22Rv1 (cell line): ENCODE data around the gene DCAF11.
"Not testable (repeated sequence)": the region's sequence is repeated elsewhere in the genome, so short reads cannot be mapped to it uniquely, and the experiment has no call there.

Experiments
- H3K27ac ChIP-seq: fragments of 450-650 bp; 2 replicates; pipeline ENCODE4 v1.5.1; 2017
- CTCF ChIP-seq: fragments of 450-650 bp; IDR thresholded peaks from 2 replicates; pipeline ENCODE4 v1.5.1; 2017; ENCODE audit warnings: mild to moderate bottlenecking
- ZFX ChIP-seq: fragments of 450-650 bp; IDR thresholded peaks from 2 replicates; pipeline ENCODE4 v1.6.1; 2017; ENCODE audit warnings: antibody characterized with exemption, borderline replicate concordance

The DCAF11 gene

GRCh38 chr14:24100197-24100981, 14.2 kb upstream of the DCAF11 start:
- no peak overlapping the region for H3K27ac ChIP-seq
- TF ChIP-seq ZFX: no peak
- TF ChIP-seq CTCF: no peak

- no peak overlapping the region for H3K27ac ChIP-seq
Observed at GRCh38 chr14:24100982-24101494, 13.5 kb upstream of the DCAF11 start.

GRCh38 chr14:24102357-24103048, 12.1 kb upstream of the DCAF11 start:
- H3K27ac ChIP-seq: no peak overlapping the region
- TF ChIP-seq ZFX: no peak
- TF ChIP-seq CTCF: no peak

More at GRCh38 chr14:24100982-24101494, 13.5 kb upstream of the DCAF11 start:
- no peak for TF ChIP-seq ZFX
- TF ChIP-seq CTCF: no peak

- H3K27ac ChIP-seq: no peak overlapping the region
- TF ChIP-seq ZFX (no peak), CTCF (no peak)
Observed at GRCh38 chr14:24103451-24103850, 11.1 kb upstream of the DCAF11 start.

- not testable (repeated sequence) for H3K27ac ChIP-seq
Observed at GRCh38 chr14:24105609-24106239, 8.9 kb upstream of the DCAF11 start.

GRCh38 chr14:24106672-24107271, 7.8 kb upstream of the DCAF11 start:
- TF ChIP-seq ZFX (no peak), CTCF (no peak)
- H3K27ac ChIP-seq: no peak overlapping the region

- peak overlapping the region; percentile 33; the same call in 1 of the 2 replicates for H3K27ac ChIP-seq
- no peak for TF ChIP-seq CTCF
- no peak for TF ChIP-seq ZFX
Observed at GRCh38 chr14:24108336-24108874, 6.2 kb upstream of the DCAF11 start.
